PC-3 (cell line): ENCODE results near the gene EIF3A. TPM values are rescaled to one million over a fixed set of nuclear protein-coding genes. Genes with fewer than 3 reads are reported as not detected.

Experiments used
- ATAC-seq: fragments of 200-7000 bp; cut with Tn5 transposase; 2 replicates; pipeline ENCODE4 v1.9.1; 2020; ENCODE audit warnings: mild to moderate bottlenecking, moderate library complexity
- BruUV-seq: library from RNA; stranded (reverse); fragments of 400-500 nt; replicated peaks from 2 replicates; lab custom pipeline; 2021; lab: Mats Ljungman, UMichigan
- CTCF ChIA-PET: fragments of 300-600 bp; sonication (Branson Sonifier 250); formaldehyde crosslinking; loops from one replicate; lab custom pipeline; 2022; ENCODE audit warnings: antibody characterized with exemption; lab: Charles Lee
- POLR2A ChIA-PET: fragments of 300-600 bp; sonication (Branson Sonifier 250); formaldehyde crosslinking; loops from one replicate; lab custom pipeline; 2022; ENCODE audit warnings: antibody characterized with exemption; ENCODE audit not compliant: unreplicated experiment; lab: Charles Lee
- DNase-seq: peaks from one replicate; pipeline ENCODE4 v3.0.0-alpha.2; 2015
- H2AFZ ChIP-seq: fragments of 300-600 bp; sonication (generic); 2 replicates; pipeline ENCODE4 v1.6.0; 2016; ENCODE audit warnings: antibody characterized with exemption, low read length
- H3F3A ChIP-seq: fragments of 300-600 bp; sonication (generic); one replicate; pipeline ENCODE4 v1.6.0; 2017; ENCODE audit warnings: antibody characterized with exemption, low read length, control low read depth, mild to moderate bottlenecking; ENCODE audit not compliant: unreplicated experiment
- H3K27ac ChIP-seq: fragments of 300-600 bp; sonication (generic); 2 replicates; pipeline ENCODE4 v1.5.1; 2016; ENCODE audit warnings: mild to moderate bottlenecking, low read length
- H3K27me3 ChIP-seq: fragments of 300-600 bp; sonication (generic); 2 replicates; pipeline ENCODE4 v1.6.1; 2016; ENCODE audit warnings: low read length, mixed read lengths
- H3K36me3 ChIP-seq: fragments of 300-600 bp; sonication (generic); 2 replicates; pipeline ENCODE4 v1.6.1; 2016; ENCODE audit warnings: low read depth, mixed run types, low read length, mixed read lengths
- H3K4me1 ChIP-seq: fragments of 300-600 bp; sonication (generic); 2 replicates; pipeline ENCODE4 v1.5.1; 2016; ENCODE audit warnings: low read length; ENCODE audit not compliant: insufficient read depth
- H3K4me2 ChIP-seq: fragments of 300-600 bp; sonication (generic); 2 replicates; pipeline ENCODE4 v1.6.0; 2016; ENCODE audit warnings: low read length
- H3K4me3 ChIP-seq: fragments of 300-600 bp; sonication (generic); 2 replicates; pipeline ENCODE4 v1.5.1; 2016; ENCODE audit warnings: mild to moderate bottlenecking, low read length, mixed read lengths
- H3K79me2 ChIP-seq: fragments of 300-600 bp; sonication (generic); 2 replicates; pipeline ENCODE4 v1.6.1; 2017; ENCODE audit warnings: low read length, mixed read lengths
- H3K9ac ChIP-seq: fragments of 300-600 bp; sonication (generic); 2 replicates; pipeline ENCODE4 v1.6.0; 2016; ENCODE audit warnings: mild to moderate bottlenecking, low read length
- H3K9me2 ChIP-seq: fragments of 300-600 bp; sonication (generic); replicated peaks from 2 replicates; pipeline ENCODE4 v1.6.1; 2016; ENCODE audit warnings: mixed run types, low read length, mixed read lengths
- H3K9me3 ChIP-seq: fragments of 300-600 bp; sonication (generic); 2 replicates; pipeline ENCODE4 v1.6.1; 2016; ENCODE audit warnings: low read length, mixed read lengths
- H4K20me1 ChIP-seq: fragments of 300-600 bp; sonication (generic); 2 replicates; pipeline ENCODE4 v1.6.1; 2016; ENCODE audit warnings: low read length, mixed read lengths
- CTCF ChIP-seq: fragments of 300-600 bp; sonication (generic); conservative IDR thresholded peaks from 2 replicates; pipeline ENCODE4 v1.5.1; 2017; ENCODE audit warnings: antibody characterized with exemption, low read depth, mild to moderate bottlenecking, low read length
- EZH2 ChIP-seq: fragments of 300-600 bp; sonication (generic); IDR thresholded peaks from one replicate; pipeline ENCODE4 v1.6.1; 2017; ENCODE audit warnings: antibody characterized with exemption, mild to moderate bottlenecking, low read length; ENCODE audit not compliant: unreplicated experiment
- EZH2phosphoT487 ChIP-seq: fragments of 300-600 bp; sonication (generic); IDR thresholded peaks from 2 replicates; pipeline ENCODE4 v1.6.1; 2018; ENCODE audit warnings: mild to moderate bottlenecking, antibody characterized with exemption, low read length, borderline replicate concordance
- intact Hi-C: fragments of 100-400 bp; cut with micrococcal nuclease; formaldehyde crosslinking; loops from 2 replicates; pipeline ENCODE4 v1.9.0; 2023
- total RNA-seq: library from RNA; depleted of rRNA; stranded (reverse); fragments of >200 nt; gene quantifications from 2 replicates; pipeline ENCODE4 v1.2.3, GENCODE V29; 2014

Gene EIF3A
- total RNA-seq, 1 experiment from 2014 or later = 46.0 TPM

GRCh38 chr10:119023553-119023868 lies 57.1 kb downstream of the EIF3A start:
- H3K9me3 ChIP-seq = no peaks in the 10 kb centered on the region
- no peak for TF ChIP-seq CTCF
- H3K4me1 ChIP-seq = peaks cover 51% of the 10 kb centered on the region
- no peak overlapping the region for H2AFZ ChIP-seq
- H3K9me2 ChIP-seq = no peaks in the 10 kb centered on the region
- H3K36me3 ChIP-seq = no peaks in the 10 kb centered on the region
- POLR2A ChIA-PET = no interaction called here
- peak overlapping the region; percentile 59 for H3K27ac ChIP-seq
- H4K20me1 ChIP-seq = no peaks in the 10 kb centered on the region
- CTCF ChIA-PET = interaction anchor here (1.1 kb wide), 1 partner anchor 17 kb away, joined by 3 read pairs; no protein-coding TSS in a partner anchor
- DNase-seq (no peak), ATAC-seq (no peak)
- H3K4me2 ChIP-seq = peak overlapping the region; percentile 65
- H3K27me3 ChIP-seq = no peaks in the 10 kb centered on the region
- no peaks in the 10 kb centered on the region for H3F3A ChIP-seq
- H3K79me2 ChIP-seq = no peaks in the 10 kb centered on the region
- no peak overlapping the region for H3K4me3 ChIP-seq
- BruUV-seq = no TSS peak
- intact Hi-C loops = loop anchor here (10.0 kb wide), 2 partner anchors 179 to 219 kb away; no protein-coding TSS in a partner anchor
- H3K9ac ChIP-seq = no peak overlapping the region

- CTCF ChIA-PET = interaction anchor here (0.7 to 1.1 kb wide), 2 partner anchors 14 to 16 kb away, joined by 3 to 4 read pairs; no protein-coding TSS in a partner anchor
- intact Hi-C loops = loop anchor here (10.0 kb wide), 2 partner anchors 178 to 218 kb away; no protein-coding TSS in a partner anchor
- no TSS peak for BruUV-seq
- no peaks in the 10 kb centered on the region for H3K36me3 ChIP-seq
- TF ChIP-seq CTCF (no peak), EZH2 (no peak), EZH2phosphoT487 (no peak)
- ATAC-seq (peak; percentile 60), DNase-seq (peak; percentile 82)
- POLR2A ChIA-PET = interaction anchor here (0.6 kb wide), 1 partner anchor 1801 kb away, joined by 3 read pairs; no protein-coding TSS in a partner anchor
- H4K20me1 ChIP-seq = no peaks in the 10 kb centered on the region
- H3K79me2 ChIP-seq = no peaks in the 10 kb centered on the region
- H3K9me2 ChIP-seq = no peaks in the 10 kb centered on the region
- no peaks in the 10 kb centered on the region for H3K9me3 ChIP-seq
- peak overlapping the region; percentile 65 for H3K4me2 ChIP-seq
- H3K27ac ChIP-seq = peak overlapping the region; percentile 59
- no peak overlapping the region for H3K9ac ChIP-seq
- H3K27me3 ChIP-seq = no peaks in the 10 kb centered on the region
- H2AFZ ChIP-seq = peak overlapping the region; percentile 37; the same call in 1 of the 2 replicates
- no peaks in the 10 kb centered on the region for H3F3A ChIP-seq
- H3K4me1 ChIP-seq = peaks cover 51% of the 10 kb centered on the region
- no peak overlapping the region for H3K4me3 ChIP-seq
Observed at GRCh38 chr10:119022846-119023552, 57.6 kb downstream of the EIF3A start.

- H3K27ac ChIP-seq = no peak overlapping the region
- ChIA-PET POLR2A (no interaction called here), CTCF (no interaction called here)
- intact Hi-C loops = loop anchor here (10.0 kb wide), 2 partner anchors 176 to 216 kb away; no protein-coding TSS in a partner anchor
- H4K20me1 ChIP-seq = no peaks in the 10 kb centered on the region
- no peaks in the 10 kb centered on the region for H3K27me3 ChIP-seq
- DNase-seq (peak; percentile 7), ATAC-seq (no peak)
- no peak overlapping the region for H3K4me2 ChIP-seq
- no peak overlapping the region for H2AFZ ChIP-seq
- H3K4me1 ChIP-seq = peaks cover 37% of the 10 kb centered on the region
- H3K36me3 ChIP-seq = no peaks in the 10 kb centered on the region
- H3K79me2 ChIP-seq = no peaks in the 10 kb centered on the region
- no peaks in the 10 kb centered on the region for H3F3A ChIP-seq
- BruUV-seq = no TSS peak
- H3K9me3 ChIP-seq = no peaks in the 10 kb centered on the region
- no peak overlapping the region for H3K9ac ChIP-seq
- H3K4me3 ChIP-seq = no peak overlapping the region
- H3K9me2 ChIP-seq = no peaks in the 10 kb centered on the region
- TF ChIP-seq EZH2 = no peak
- no peak for TF ChIP-seq EZH2phosphoT487
- TF ChIP-seq CTCF = no peak
Observed at GRCh38 chr10:119020627-119020946, 60.0 kb downstream of the EIF3A start.
